Activated CD8-positive, alpha-beta memory T cell treated with anti-CD3 and anti-CD28 coated beads, Interleukin-2, amount 50 U/mL, for 48 hours (primary cell): ENCODE measurements around the gene CCDC83.
"Not testable (repeated sequence)": the region's sequence is repeated elsewhere in the genome, so short reads cannot be mapped to it uniquely, and the experiment has no call there.

ENCODE experiments used
- DNase-seq: peaks from one replicate; pipeline ENCODE4 v3.0.0-alpha.2; 2020

The CCDC83 gene

GRCh38 chr11:85946221-85946620, 91.0 kb downstream of the CCDC83 start:
- DNase-seq = no peak

DNA sequence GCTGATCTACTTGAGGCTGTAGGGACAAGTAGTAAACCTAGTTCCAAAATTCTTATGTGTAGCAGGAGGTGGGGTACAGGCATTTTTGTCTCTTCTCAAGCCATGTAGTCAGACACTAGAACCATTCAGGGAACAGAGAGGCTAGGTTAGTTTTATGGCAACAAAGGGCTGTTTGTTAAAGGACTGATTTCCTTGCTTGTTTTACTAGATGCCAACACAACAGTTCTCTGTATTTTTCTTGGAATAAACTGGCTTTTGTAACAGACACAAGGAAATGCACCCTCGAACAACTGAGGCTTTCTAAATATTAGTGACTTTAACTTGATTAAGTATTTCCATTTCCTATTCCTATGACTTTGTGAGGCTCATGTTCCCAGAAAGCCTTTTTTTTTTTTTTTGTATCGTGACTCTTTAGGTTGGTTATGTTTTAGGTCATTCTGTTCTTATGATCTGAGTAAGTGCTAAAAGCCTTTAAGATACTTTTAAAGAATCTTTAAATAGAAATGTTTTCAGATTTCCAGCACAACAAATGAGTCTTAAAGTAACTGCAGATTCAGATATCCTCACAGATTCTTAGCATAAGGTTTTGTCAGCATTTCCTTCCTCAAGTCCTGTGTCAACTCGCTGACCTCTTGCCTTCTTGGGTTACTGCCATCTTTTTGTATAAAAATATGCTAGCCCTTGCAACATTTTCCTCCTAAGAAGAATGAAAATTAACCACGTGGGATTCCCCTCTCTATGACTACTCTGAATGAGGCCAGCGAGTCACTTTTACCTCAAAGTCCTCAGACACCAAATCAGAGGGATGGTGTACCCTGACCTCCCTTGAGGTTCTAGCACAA, 92.5 kb downstream of the CCDC83 start:
- no peak for DNase-seq

DNA sequence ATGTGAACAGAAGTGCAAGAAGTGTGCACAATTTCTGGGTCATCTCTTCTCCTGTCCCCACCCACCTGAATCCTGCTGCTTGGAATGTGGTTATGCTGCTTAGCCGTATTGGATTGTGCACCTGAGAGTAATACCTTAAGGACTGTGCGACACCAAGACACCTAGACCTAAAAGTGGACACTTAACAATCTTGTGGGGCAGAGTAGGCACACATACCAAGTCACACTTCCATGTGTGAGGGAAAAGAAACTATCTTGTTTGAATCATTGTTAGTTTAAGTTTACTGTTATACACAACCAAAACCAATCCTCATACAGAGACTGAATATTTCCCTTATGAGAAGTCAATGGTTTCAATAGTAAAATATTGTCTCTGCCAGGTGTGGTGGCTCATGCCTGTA, 93.7 kb downstream of the CCDC83 start:
- DNase-seq = no peak

DNA sequence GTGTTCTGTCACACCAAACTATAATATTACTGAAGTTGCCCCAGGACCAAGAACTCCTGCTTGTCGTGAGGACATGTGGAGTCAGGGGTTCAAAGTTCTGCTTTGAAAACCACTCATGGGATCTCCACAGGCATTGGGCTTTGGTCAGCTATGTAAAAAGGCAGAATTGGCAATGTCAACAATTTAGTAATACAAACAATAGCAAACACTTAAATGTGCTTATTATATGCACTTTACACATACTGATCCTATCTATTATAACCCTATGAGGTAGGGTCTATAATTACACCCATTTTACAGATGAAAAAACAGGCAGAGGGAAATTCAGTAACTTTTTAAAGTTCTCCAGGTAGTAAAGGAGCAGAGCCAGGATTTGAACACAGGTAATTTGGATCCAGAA, 94.6 kb downstream of the CCDC83 start:
- DNase-seq = no peak

- no peak for DNase-seq
These were observed 95.3 kb downstream of the CCDC83 start for GRCh38 chr11:85950317-85951048.

GRCh38 chr11:85951049-85951405, 95.8 kb downstream of the CCDC83 start:
- no peak for DNase-seq

GRCh38 chr11:85951428-85952107, 96.4 kb downstream of the CCDC83 start:
- DNase-seq = no peak

DNA sequence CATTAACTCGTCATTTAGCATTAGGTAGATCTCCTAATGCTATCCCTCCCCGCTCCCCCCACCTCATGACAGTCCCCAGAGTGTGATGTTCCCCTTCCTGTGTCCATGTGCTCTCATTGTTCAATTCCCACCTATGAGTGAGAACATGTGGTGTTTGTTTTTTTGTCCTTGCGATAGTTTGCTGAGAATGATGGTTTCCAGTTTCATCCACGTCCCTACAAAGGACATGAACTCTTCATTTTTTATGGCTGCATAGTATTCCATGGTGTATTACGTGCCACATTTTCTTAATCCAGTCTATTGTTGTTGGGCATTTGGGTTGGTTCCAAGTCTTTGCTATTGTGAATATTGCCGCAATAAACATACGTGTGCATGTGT, 96.9 kb downstream of the CCDC83 start:
- DNase-seq = not testable (repeated sequence)

DNA sequence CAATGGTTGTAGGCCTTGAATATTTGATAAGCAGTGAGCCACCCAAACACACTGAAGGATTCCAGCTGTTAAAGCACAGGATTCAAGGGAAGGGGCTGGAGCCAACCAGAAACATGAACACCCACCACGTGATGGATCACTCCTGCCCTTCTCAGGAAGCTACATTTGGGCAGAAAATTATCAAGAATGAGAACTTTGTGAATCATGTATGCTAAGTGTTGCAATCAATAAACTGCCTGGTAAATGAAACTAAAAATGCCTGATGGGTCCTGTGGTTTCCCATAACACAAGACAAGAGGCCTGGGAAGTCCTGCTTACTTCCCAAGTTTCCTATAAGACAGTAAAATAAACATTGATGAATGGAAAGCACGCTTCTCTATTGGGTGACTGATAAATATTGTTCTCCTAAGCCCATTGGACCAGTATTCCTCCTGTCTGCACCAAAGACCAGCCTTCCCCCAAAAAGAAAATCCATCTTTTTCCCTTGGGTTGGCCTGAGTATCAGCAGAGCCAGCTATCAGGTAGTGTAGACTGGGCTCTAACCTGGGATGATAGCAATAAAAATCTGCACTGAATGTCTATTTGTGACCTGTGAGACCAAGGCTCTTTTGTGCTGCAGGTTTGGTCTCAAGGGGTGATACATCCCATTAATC, 98.4 kb downstream of the CCDC83 start:
- DNase-seq = no peak

DNA sequence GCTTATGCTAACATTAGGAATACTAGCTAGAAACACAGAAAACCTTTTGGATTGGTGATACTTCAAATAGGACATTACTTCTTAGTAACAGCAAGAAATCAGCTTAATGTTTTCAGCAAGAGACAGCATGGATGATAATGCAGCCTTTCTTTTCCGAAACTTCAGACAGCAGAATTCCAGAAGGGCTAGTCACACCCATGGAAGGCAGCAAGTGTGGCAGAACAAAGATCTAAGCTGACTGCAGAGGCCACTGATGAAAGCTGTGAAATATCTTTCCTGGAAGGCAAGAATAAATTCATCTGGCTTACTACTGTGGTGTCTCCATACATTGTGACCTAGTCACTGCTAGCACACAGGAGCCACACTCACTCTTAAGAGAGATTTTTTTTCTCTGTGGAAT, 100.3 kb downstream of the CCDC83 start:
- no peak for DNase-seq

- DNase-seq = no peak
These were observed 105.5 kb downstream of the CCDC83 start for GRCh38 chr11:85960678-85961077.

DNA sequence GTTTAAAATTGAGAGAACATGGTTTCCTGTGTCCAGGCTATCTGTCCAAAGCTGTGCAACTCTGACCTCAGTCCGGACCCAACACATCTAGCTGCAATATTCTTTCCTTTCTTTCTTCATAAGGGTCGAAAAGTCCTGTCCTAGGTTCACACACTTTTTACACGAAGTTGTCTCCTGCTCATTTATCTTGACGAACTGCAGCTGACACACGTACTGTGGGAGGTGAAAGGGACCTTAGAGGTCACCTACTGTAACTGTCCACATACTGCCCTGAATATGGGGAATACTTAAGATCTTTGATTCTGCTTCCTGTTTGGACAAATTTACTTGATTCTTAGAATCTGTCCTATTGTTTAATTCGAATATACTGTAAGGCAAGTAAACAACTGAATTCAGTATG, 105.9 kb downstream of the CCDC83 start:
- DNase-seq = no peak

- DNase-seq = no peak
These were observed 106.8 kb downstream of the CCDC83 start for GRCh38 chr11:85961930-85962363.

GRCh38 chr11:85965202-85965601, 110.0 kb downstream of the CCDC83 start:
- no peak for DNase-seq

DNA sequence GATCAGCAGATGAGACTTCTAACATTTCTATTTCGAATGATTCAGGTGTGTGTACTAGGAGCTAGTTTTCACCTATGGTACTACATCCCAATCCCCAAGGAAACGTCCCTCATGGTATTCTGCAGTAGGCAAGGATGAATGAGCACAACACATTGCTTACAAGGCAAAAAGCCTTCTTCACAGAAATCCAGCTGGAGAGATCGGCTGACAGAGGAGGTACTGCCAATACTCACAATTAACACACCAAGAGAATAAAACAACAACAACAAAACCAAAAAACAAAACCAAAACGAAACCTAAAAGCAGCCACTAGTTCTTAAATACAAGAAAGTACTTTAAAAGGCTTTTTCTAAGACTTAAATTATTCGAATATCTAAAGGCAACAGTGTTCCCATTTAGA, 112.3 kb downstream of the CCDC83 start:
- no peak for DNase-seq
